H1 (cell line): ENCODE results near the gene ARMH3.

ENCODE experiments used
- EZH2 ChIP-seq: fragments of 200-600 bp; sonication (generic); IDR thresholded peaks from 2 replicates; pipeline ENCODE4 v1.7.1; 2012; ENCODE audit warnings: low read depth, mild to moderate bottlenecking, moderate library complexity, low read length, inconsistent platforms; ENCODE audit not compliant: severe bottlenecking
- GABPA ChIP-seq: IDR thresholded peaks from 2 replicates; pipeline ENCODE4 v1.6.1; 2011; ENCODE audit warnings: mild to moderate bottlenecking, low read length, moderate library complexity, borderline replicate concordance; ENCODE audit not compliant: insufficient read depth
- GTF2F1 ChIP-seq: IDR thresholded peaks from 2 replicates; pipeline ENCODE4 v1.6.1; 2012; ENCODE audit warnings: low read depth, low read length, improper control_type of control experiment, borderline replicate concordance
- HDAC2 ChIP-seq, 2 experiments: fragments of 300-600 bp in 1 of 2; sonication (generic) in 1 of 2; IDR thresholded peaks; 2 replicates each; pipeline ENCODE4 v1.6.1; 2011 to 2012; ENCODE audit warnings: low read depth in 2 of 2, low read length in 2 of 2, mild to moderate bottlenecking in 2 of 2, moderate library complexity in 2 of 2, borderline replicate concordance in 1 of 2, inconsistent platforms in 1 of 2
- PHF8 ChIP-seq: fragments of 200-600 bp; sonication (generic); conservative IDR thresholded peaks from 2 replicates; pipeline ENCODE4 v1.7.1; 2012; ENCODE audit warnings: low read depth, mild to moderate bottlenecking, inconsistent platforms, low read length, moderate library complexity
- POLR2AphosphoS5 ChIP-seq: IDR thresholded peaks from 2 replicates; pipeline ENCODE4 v1.6.1; 2011; ENCODE audit warnings: low read depth, low read length
- TAF7 ChIP-seq: optimal IDR thresholded peaks from 2 replicates; pipeline ENCODE3; 2011; ENCODE audit warnings: low read depth, mild to moderate bottlenecking, inconsistent platforms, low read length, moderate library complexity, borderline replicate concordance
- ZNF274 ChIP-seq: IDR thresholded peaks from 2 replicates; pipeline ENCODE4 v1.7.0; 2012; ENCODE audit warnings: low read length, borderline replicate concordance; ENCODE audit errors: extremely low read depth
- TF ChIP-seq, protein P1 (sequence below), 3 experiments: IDR thresholded peaks; 1 replicate in 2 of 3; 2 replicates in 1 of 3; pipeline versions ENCODE4 v1.5.1 to v1.6.1; 2011; ENCODE audit warnings: low read length in 3 of 3, mild to moderate bottlenecking in 3 of 3, inconsistent platforms in 2 of 3, low read depth in 1 of 3, moderate library complexity in 1 of 3; ENCODE audit not compliant: insufficient read depth in 1 of 3; ENCODE audit errors: control extremely low read depth in 1 of 3
- TF ChIP-seq, protein P2 (sequence below): IDR thresholded peaks from 2 replicates; pipeline ENCODE4 v1.6.1; 2012; ENCODE audit warnings: inconsistent platforms
- TF ChIP-seq, protein P3 (sequence below): IDR thresholded peaks from 2 replicates; pipeline ENCODE4 v1.6.1; 2012; ENCODE audit warnings: inconsistent platforms
- TF ChIP-seq, protein P4 (sequence below): fragments of 300-600 bp; sonication (generic); IDR thresholded peaks from 2 replicates; pipeline ENCODE4 v1.7.1; 2012; ENCODE audit warnings: low read length, moderate library complexity, mild to moderate bottlenecking, inconsistent platforms; ENCODE audit not compliant: insufficient replicate concordance

DNA sequence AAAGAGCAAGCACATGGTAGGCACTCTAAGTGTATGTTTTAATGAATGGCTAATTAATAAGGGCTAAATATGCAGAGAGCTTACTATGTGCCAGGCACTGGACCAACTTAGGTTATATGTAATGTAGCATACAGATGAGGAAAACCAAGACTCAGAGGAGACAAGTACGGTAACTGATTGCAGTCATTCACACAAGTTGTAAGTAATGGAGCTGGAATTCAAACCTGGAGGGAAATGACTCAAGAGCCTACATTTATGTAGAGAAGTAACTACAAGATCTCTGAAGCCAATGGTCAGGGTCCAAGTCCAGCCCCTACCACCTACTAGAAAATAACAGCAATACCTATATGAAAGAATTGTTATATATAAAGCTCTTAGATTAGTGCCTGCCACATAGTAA, 115.1 kb downstream of the ARMH3 start:
- TF ChIP-seq, protein P1, sequence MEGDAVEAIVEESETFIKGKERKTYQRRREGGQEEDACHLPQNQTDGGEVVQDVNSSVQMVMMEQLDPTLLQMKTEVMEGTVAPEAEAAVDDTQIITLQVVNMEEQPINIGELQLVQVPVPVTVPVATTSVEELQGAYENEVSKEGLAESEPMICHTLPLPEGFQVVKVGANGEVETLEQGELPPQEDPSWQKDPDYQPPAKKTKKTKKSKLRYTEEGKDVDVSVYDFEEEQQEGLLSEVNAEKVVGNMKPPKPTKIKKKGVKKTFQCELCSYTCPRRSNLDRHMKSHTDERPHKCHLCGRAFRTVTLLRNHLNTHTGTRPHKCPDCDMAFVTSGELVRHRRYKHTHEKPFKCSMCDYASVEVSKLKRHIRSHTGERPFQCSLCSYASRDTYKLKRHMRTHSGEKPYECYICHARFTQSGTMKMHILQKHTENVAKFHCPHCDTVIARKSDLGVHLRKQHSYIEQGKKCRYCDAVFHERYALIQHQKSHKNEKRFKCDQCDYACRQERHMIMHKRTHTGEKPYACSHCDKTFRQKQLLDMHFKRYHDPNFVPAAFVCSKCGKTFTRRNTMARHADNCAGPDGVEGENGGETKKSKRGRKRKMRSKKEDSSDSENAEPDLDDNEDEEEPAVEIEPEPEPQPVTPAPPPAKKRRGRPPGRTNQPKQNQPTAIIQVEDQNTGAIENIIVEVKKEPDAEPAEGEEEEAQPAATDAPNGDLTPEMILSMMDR (IDR thresholded peaks at IDR 0.05; ENCODE audit: control extremely low read depth in 1 of 3, insufficient read depth in 1 of 3, low read depth in 1 of 3, low read length in 3 of 3): no peak
- no peak for TF ChIP-seq EZH2
- no peak for TF ChIP-seq PHF8
- TF ChIP-seq GTF2F1: no peak
- no peak for TF ChIP-seq TAF7
- TF ChIP-seq ZNF274: no peak
- TF ChIP-seq, protein P2, sequence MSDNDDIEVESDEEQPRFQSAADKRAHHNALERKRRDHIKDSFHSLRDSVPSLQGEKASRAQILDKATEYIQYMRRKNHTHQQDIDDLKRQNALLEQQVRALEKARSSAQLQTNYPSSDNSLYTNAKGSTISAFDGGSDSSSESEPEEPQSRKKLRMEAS: no peak
- no peak for TF ChIP-seq POLR2AphosphoS5
- TF ChIP-seq, protein P3, sequence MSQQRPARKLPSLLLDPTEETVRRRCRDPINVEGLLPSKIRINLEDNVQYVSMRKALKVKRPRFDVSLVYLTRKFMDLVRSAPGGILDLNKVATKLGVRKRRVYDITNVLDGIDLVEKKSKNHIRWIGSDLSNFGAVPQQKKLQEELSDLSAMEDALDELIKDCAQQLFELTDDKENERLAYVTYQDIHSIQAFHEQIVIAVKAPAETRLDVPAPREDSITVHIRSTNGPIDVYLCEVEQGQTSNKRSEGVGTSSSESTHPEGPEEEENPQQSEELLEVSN: no peak
- no peak for TF ChIP-seq GABPA
- TF ChIP-seq HDAC2 (IDR thresholded peaks at IDR 0.05; ENCODE audit: borderline replicate concordance in 1 of 2, low read depth in 2 of 2, low read length in 2 of 2): no peak
- TF ChIP-seq, protein P4, sequence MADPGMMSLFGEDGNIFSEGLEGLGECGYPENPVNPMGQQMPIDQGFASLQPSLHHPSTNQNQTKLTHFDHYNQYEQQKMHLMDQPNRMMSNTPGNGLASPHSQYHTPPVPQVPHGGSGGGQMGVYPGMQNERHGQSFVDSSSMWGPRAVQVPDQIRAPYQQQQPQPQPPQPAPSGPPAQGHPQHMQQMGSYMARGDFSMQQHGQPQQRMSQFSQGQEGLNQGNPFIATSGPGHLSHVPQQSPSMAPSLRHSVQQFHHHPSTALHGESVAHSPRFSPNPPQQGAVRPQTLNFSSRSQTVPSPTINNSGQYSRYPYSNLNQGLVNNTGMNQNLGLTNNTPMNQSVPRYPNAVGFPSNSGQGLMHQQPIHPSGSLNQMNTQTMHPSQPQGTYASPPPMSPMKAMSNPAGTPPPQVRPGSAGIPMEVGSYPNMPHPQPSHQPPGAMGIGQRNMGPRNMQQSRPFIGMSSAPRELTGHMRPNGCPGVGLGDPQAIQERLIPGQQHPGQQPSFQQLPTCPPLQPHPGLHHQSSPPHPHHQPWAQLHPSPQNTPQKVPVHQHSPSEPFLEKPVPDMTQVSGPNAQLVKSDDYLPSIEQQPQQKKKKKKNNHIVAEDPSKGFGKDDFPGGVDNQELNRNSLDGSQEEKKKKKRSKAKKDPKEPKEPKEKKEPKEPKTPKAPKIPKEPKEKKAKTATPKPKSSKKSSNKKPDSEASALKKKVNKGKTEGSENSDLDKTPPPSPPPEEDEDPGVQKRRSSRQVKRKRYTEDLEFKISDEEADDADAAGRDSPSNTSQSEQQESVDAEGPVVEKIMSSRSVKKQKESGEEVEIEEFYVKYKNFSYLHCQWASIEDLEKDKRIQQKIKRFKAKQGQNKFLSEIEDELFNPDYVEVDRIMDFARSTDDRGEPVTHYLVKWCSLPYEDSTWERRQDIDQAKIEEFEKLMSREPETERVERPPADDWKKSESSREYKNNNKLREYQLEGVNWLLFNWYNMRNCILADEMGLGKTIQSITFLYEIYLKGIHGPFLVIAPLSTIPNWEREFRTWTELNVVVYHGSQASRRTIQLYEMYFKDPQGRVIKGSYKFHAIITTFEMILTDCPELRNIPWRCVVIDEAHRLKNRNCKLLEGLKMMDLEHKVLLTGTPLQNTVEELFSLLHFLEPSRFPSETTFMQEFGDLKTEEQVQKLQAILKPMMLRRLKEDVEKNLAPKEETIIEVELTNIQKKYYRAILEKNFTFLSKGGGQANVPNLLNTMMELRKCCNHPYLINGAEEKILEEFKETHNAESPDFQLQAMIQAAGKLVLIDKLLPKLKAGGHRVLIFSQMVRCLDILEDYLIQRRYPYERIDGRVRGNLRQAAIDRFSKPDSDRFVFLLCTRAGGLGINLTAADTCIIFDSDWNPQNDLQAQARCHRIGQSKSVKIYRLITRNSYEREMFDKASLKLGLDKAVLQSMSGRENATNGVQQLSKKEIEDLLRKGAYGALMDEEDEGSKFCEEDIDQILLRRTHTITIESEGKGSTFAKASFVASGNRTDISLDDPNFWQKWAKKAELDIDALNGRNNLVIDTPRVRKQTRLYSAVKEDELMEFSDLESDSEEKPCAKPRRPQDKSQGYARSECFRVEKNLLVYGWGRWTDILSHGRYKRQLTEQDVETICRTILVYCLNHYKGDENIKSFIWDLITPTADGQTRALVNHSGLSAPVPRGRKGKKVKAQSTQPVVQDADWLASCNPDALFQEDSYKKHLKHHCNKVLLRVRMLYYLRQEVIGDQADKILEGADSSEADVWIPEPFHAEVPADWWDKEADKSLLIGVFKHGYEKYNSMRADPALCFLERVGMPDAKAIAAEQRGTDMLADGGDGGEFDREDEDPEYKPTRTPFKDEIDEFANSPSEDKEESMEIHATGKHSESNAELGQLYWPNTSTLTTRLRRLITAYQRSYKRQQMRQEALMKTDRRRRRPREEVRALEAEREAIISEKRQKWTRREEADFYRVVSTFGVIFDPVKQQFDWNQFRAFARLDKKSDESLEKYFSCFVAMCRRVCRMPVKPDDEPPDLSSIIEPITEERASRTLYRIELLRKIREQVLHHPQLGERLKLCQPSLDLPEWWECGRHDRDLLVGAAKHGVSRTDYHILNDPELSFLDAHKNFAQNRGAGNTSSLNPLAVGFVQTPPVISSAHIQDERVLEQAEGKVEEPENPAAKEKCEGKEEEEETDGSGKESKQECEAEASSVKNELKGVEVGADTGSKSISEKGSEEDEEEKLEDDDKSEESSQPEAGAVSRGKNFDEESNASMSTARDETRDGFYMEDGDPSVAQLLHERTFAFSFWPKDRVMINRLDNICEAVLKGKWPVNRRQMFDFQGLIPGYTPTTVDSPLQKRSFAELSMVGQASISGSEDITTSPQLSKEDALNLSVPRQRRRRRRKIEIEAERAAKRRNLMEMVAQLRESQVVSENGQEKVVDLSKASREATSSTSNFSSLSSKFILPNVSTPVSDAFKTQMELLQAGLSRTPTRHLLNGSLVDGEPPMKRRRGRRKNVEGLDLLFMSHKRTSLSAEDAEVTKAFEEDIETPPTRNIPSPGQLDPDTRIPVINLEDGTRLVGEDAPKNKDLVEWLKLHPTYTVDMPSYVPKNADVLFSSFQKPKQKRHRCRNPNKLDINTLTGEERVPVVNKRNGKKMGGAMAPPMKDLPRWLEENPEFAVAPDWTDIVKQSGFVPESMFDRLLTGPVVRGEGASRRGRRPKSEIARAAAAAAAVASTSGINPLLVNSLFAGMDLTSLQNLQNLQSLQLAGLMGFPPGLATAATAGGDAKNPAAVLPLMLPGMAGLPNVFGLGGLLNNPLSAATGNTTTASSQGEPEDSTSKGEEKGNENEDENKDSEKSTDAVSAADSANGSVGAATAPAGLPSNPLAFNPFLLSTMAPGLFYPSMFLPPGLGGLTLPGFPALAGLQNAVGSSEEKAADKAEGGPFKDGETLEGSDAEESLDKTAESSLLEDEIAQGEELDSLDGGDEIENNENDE: no peak
